Suprapubic skin (tissue), 4 donors: ENCODE measurements around the gene MYBPH. TPM values are rescaled to one million over a fixed set of nuclear protein-coding genes. Genes with fewer than 3 reads are reported as not detected.

Experiments used
- DNase-seq, 2 donors: peaks; one replicate each; pipeline ENCODE4 v3.0.0-alpha.2; 2019; ENCODE audit warnings: low spot score in 2 of 2
- H3K27ac ChIP-seq: fragments of 200-600 bp; sonication (generic); one replicate; pipeline ENCODE4 v1.5.1; 2019
- H3K27me3 ChIP-seq: fragments of 200-600 bp; sonication (generic); one replicate; pipeline ENCODE4 v1.5.1; 2019
- H3K36me3 ChIP-seq: fragments of 200-600 bp; sonication (generic); one replicate; pipeline ENCODE4 v1.5.1; 2019
- H3K4me1 ChIP-seq: fragments of 200-600 bp; sonication (generic); one replicate; pipeline ENCODE4 v1.5.1; 2019
- H3K4me3 ChIP-seq: fragments of 200-600 bp; sonication (generic); one replicate; pipeline ENCODE4 v1.5.1; 2019; ENCODE audit warnings: mild to moderate bottlenecking
- H3K9me3 ChIP-seq: fragments of 200-600 bp; sonication (generic); one replicate; pipeline ENCODE4 v1.5.1; 2019
- EP300 ChIP-seq: sonication (generic); formaldehyde crosslinking; IDR thresholded peaks from one replicate; pipeline ENCODE4 v1.6.1; 2017; ENCODE audit warnings: antibody characterized with exemption
- POLR2A ChIP-seq, 2 donors: fragments of 450-650 bp; IDR thresholded peaks; one replicate each; pipeline ENCODE4 v1.6.1; 2017; ENCODE audit warnings: antibody characterized with exemption in 2 of 2, mild to moderate bottlenecking in 2 of 2, moderate library complexity in 2 of 2
- POLR2AphosphoS5 ChIP-seq, 3 donors: sonication (generic); formaldehyde crosslinking; IDR thresholded peaks; one replicate each; pipeline ENCODE4 v1.6.1; 2017; ENCODE audit warnings: antibody characterized with exemption in 3 of 3
- WGBS: methylation state at CpG from one replicate; pipeline ENCODE4 v1.1.5; 2018; 5-methylcytosine and 5-hydroxymethylcytosine counted together
- total RNA-seq, 4 donors: library from RNA; depleted of rRNA; stranded (reverse); fragments of >200 nt; gene quantifications; one replicate each; pipeline ENCODE4 v1.1.0, GENCODE V29; 2016
- TF ChIP-seq, protein P1 (sequence below), 2 donors: fragments of 200-600 bp in 1 of 2; fragments of 450-650 bp in 1 of 2; sonication (generic) in 1 of 2; IDR thresholded peaks; one replicate each; pipeline ENCODE4 v1.5.1; 2016 to 2019; ENCODE audit warnings: antibody characterized with exemption in 2 of 2, mild to moderate bottlenecking in 1 of 2, moderate library complexity in 1 of 2

The MYBPH gene
- total RNA-seq, 4 donors from 2014 or later: 0.26 TPM; not detected in 3

DNA sequence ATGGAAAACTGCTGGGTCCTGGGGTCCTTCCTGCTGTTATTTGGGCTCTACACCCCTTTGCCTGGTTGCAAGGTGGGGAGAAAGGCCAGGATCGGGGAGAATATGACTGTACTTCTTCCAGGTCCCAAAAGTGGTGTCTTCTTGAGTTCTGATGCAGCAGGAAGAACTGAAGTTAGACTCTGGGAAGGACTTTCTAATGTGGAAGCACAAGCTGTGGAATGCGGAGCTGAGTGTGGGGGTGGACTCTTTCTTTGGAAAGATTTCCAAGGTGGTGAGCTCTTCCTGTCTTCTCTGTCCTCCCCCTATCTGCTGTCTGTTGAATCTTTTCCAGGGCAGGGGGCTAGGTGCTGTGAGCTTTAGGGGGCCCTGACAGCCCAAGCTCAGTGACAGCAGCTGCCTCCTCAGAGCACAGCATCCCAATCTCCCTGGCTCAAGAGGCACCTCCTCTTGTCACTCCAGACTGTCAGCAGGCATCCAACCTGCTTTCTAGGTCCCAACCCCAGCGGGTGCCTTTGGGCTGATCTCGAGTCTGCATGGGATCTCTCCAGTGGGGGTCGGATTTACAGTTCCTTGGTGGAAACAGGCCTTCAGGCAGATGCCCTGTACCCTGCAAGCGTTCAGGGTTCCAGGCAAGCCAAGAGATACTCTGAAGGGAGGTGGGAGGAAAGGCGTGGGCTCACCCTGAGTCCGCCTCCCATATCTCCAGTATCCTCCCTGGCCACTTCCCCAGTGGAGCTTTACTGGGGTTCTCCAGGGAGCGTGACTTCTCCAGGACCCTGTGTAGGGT lies 24.9 kb downstream of the MYBPH start:
- DNase-seq: no peak
- Histone ChIP-seq H3K27ac (no peak overlapping the region), H3K36me3 (no peaks in the 10 kb centered on the region), H3K27me3 (peaks cover 3% of the 10 kb centered on the region), H3K9me3 (no peaks in the 10 kb centered on the region), H3K4me1 (peaks cover 8% of the 10 kb centered on the region), H3K4me3 (no peak overlapping the region)
- 77% methylated on average over 7 of the region's 9 CpGs for WGBS
- TF ChIP-seq POLR2AphosphoS5 (IDR thresholded peaks at IDR 0.05): no peak
- TF ChIP-seq, protein P1, sequence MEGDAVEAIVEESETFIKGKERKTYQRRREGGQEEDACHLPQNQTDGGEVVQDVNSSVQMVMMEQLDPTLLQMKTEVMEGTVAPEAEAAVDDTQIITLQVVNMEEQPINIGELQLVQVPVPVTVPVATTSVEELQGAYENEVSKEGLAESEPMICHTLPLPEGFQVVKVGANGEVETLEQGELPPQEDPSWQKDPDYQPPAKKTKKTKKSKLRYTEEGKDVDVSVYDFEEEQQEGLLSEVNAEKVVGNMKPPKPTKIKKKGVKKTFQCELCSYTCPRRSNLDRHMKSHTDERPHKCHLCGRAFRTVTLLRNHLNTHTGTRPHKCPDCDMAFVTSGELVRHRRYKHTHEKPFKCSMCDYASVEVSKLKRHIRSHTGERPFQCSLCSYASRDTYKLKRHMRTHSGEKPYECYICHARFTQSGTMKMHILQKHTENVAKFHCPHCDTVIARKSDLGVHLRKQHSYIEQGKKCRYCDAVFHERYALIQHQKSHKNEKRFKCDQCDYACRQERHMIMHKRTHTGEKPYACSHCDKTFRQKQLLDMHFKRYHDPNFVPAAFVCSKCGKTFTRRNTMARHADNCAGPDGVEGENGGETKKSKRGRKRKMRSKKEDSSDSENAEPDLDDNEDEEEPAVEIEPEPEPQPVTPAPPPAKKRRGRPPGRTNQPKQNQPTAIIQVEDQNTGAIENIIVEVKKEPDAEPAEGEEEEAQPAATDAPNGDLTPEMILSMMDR (IDR thresholded peaks at IDR 0.05): no peak
- TF ChIP-seq EP300: no peak
- TF ChIP-seq POLR2A (IDR thresholded peaks at IDR 0.05): no peak

DNA sequence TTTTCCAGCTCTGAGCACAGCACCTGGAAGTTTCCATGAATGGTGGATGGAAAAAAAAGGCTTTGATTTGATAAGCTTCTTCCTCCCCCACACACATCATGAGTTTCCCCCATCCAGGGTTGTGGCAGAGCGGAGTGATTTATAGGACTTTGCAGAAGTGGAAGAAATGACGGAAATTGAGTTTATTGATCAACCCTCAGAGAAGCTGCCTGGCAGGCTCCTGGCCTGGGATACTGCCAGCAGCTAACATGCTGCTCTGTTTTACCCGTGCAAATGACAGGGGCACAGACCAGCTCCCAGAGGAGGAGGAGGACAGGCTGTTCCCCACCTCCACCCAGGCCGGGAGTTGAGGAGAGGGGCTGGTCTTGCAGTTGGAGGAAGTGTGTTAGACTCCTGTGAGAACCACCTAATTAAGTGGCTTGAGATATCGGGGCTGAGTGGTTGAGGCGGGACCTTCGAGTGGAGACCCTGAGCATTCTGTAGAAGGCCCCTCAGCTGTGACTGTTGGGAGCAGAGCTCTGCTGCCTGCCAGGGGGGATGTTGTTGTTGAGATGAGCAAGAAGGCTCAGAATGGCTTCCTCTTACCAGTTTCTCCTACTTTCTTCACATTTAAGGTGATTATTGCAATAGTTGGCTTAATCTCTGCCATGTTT lies 26.3 kb downstream of the MYBPH start:
- Histone ChIP-seq H3K9me3 (no peaks in the 10 kb centered on the region), H3K27ac (no peak overlapping the region), H3K4me1 (peaks cover 6% of the 10 kb centered on the region), H3K27me3 (peaks cover 3% of the 10 kb centered on the region), H3K36me3 (no peaks in the 10 kb centered on the region), H3K4me3 (no peak overlapping the region)
- no peak for DNase-seq
- WGBS: 66% methylated on average over 7 of the region's 7 CpGs
- no peak for TF ChIP-seq POLR2AphosphoS5 (IDR thresholded peaks at IDR 0.05)
- no peak for TF ChIP-seq POLR2A (IDR thresholded peaks at IDR 0.05)

DNA sequence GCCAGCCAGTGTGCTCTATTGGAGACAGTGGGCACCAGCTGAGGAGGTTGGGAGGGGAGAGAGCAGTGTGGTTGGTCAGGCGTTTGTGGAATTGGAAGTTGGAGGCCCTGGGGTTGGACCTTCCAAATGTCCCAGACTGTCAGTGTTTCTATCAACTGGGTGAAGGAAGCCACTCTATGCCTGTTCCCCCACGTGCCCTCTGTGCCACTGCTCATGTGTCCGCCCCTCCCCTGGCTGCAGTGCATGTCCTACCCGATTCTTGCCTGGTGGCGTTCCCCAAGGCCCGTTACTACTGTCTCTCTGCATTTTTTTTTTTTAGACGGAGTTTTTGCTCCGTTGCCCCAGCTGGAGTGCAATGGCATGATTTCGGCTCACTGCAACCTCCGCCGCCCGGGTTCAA lies 27.0 kb downstream of the MYBPH start:
- Histone ChIP-seq H3K4me1 (no peaks in the 10 kb centered on the region), H3K36me3 (no peaks in the 10 kb centered on the region), H3K4me3 (no peak overlapping the region), H3K27me3 (peaks cover 3% of the 10 kb centered on the region), H3K27ac (no peak overlapping the region), H3K9me3 (no peaks in the 10 kb centered on the region)
- DNase-seq: no peak
- 92% methylated on average over 12 of the region's 12 CpGs for WGBS
- TF ChIP-seq POLR2AphosphoS5 (IDR thresholded peaks at IDR 0.05): no peak
- TF ChIP-seq, protein P1 (IDR thresholded peaks at IDR 0.05): no peak
- no peak for TF ChIP-seq EP300
- TF ChIP-seq POLR2A (IDR thresholded peaks at IDR 0.05): no peak

GRCh38 chr1:203148127-203148526 lies 27.5 kb downstream of the MYBPH start:
- H3K27me3 ChIP-seq: peaks cover 3% of the 10 kb centered on the region
- H3K4me3 ChIP-seq: no peak overlapping the region
- WGBS: 94% methylated on average over 5 of the region's 5 CpGs
- no peaks in the 10 kb centered on the region for H3K36me3 ChIP-seq
- no peaks in the 10 kb centered on the region for H3K4me1 ChIP-seq
- no peaks in the 10 kb centered on the region for H3K9me3 ChIP-seq
- TF ChIP-seq POLR2A (IDR thresholded peaks at IDR 0.05): no peak
- TF ChIP-seq, protein P1 (IDR thresholded peaks at IDR 0.05): peak in 1 of 2 donors; percentile 36
- no peak for DNase-seq
- no peak overlapping the region for H3K27ac ChIP-seq

DNA sequence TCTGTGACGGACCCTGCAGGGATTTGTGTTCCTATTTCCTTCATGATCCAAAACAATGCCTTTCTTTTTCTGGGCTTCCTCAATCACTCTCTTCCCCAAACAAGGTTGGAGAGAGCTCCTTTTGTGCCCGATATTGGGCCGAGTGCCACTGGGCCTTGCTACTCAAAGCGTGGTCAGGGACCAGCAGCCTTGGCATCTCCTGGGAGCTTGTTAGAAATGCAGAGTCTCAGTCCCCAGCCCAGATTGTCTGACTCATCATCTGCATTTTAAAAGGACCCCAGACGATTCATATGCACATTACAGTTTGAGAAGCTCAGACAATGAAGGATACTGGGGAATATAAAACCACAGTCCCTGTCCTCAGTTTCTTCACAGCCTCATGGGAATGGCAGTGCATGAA lies 28.2 kb downstream of the MYBPH start:
- TF ChIP-seq EP300: no peak
- TF ChIP-seq POLR2AphosphoS5 (IDR thresholded peaks at IDR 0.05): no peak
- TF ChIP-seq, protein P1 (IDR thresholded peaks at IDR 0.05): no peak
- no peak for TF ChIP-seq POLR2A (IDR thresholded peaks at IDR 0.05)
- DNase-seq: no peak
- Histone ChIP-seq H3K4me3 (no peak overlapping the region), H3K27me3 (peaks cover 3% of the 10 kb centered on the region), H3K4me1 (no peaks in the 10 kb centered on the region), H3K36me3 (no peaks in the 10 kb centered on the region), H3K27ac (no peak overlapping the region), H3K9me3 (no peaks in the 10 kb centered on the region)
- WGBS: 80% methylated on average over 5 of the region's 5 CpGs
